ENCODE results near the gene OR6X1. TPM values are rescaled to one million over a fixed set of nuclear protein-coding genes. Genes with fewer than 3 reads are reported as not detected.

The OR6X1 gene
- total RNA-seq, 2 donors from 2014 or later, result not detected

Other genes with a start within 250 kb of the OR6X1 start
- under 1 TPM in 1 of 2 donors, not detected in 1; 0.35 TPM for gene SCN3B, start 99.9 kb downstream of the OR6X1 start, total RNA-seq
- 10 to 100 TPM in 1 of 2 donors, 1 to 10 TPM in 1; 3.9 to 10.9 TPM for gene ZNF202, start 12.9 kb downstream of the OR6X1 start, total RNA-seq
- not detected for gene OR6M1, start 51.8 kb upstream of the OR6X1 start, total RNA-seq
- not detected for gene TMEM225, start 131.2 kb upstream of the OR6X1 start, total RNA-seq
- gene OR8D4, start 147.6 kb upstream of the OR6X1 start, total RNA-seq, result not detected
- gene OR4D5, start 185.1 kb upstream of the OR6X1 start, total RNA-seq, result not detected
- gene OR6T1, start 189.3 kb upstream of the OR6X1 start, total RNA-seq, result not detected
- not detected for gene OR10S1, start 223.3 kb upstream of the OR6X1 start, total RNA-seq
- not detected for gene OR10G6, start 240.6 kb upstream of the OR6X1 start, total RNA-seq

Measured in thoracic aorta (tissue), 2 donors.